ENCODE results near the gene CSNK2B.

The CSNK2B gene

GRCh38 chr6:31665501-31666336 lies at the start of gene CSNK2B:
CSNK2B (plus strand) TSS chr6:31666080; CDS start chr6:31666832, 752 bp downstream.
- DNase-seq (ENCODE audit: low read depth) = peak; percentile 96

DNA sequence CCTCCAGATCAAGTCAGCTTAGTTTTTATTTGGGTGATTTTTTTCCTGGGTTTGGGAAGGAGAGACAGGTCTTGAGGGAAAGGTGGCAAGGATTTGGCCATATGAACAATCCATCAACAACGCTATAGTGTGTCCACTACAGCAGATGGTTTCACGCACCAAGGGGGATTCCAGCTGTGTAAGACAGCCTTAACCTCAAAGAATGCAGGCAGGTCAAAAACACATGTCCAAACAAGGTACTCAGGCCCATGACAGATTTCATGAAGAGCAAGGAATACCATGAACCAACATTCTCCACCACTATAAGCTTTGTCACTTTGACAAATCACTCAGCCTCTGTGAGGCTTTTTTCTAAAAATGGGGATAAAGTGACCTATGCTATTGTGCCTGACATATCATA lies 48.9 kb upstream of the CSNK2B start:
- DNase-seq (ENCODE audit: low read depth) = no peak

GRCh38 chr6:31619805-31620585 lies 45.9 kb upstream of the CSNK2B start:
- DNase-seq (ENCODE audit: low read depth) = peak; percentile 99

DNA sequence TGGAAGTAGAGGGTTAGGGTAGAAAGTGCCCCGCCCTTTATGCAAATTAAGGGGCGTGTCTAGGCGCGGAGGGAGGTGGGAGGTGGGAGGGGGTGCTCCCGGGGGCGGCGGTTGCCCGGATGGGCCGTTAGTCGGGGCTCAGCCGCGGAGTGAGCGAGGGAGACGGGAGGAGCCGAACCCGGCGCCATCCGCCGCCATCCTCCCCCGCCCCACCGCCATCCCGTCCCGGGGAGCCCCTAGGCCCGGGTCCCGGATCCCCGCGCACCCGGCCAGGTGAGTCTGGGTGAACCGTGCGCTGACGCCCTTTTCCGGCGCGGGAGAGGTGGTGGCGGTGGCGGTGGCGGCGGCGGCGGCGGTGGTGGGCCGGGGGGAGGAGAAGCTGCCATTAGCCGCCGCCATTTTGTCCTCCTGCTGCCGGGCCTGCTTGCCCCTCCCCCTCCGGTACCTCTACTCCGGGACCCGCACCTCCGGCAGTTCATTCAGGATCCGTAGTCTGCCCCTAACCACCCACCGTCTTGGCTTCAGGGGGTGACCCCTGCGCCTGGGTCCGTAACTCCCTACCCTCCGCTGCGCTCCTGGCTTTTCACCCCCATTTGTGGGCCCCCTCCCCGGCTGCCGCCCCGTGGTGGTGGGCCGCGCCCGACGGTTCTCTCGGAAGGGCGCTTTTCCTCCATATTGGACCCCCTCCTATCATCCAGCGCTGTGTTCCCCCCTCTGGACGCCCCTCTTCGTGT lies 45.1 kb upstream of the CSNK2B start, which contains the start of gene PRRC2A:
PRRC2A (plus strand) TSS at position 130 of the 734 bp plus-strand sequence. CDS start 2,075 bp downstream, outside the sequence.
- peak; percentile 41 for DNase-seq (ENCODE audit: low read depth)

DNA sequence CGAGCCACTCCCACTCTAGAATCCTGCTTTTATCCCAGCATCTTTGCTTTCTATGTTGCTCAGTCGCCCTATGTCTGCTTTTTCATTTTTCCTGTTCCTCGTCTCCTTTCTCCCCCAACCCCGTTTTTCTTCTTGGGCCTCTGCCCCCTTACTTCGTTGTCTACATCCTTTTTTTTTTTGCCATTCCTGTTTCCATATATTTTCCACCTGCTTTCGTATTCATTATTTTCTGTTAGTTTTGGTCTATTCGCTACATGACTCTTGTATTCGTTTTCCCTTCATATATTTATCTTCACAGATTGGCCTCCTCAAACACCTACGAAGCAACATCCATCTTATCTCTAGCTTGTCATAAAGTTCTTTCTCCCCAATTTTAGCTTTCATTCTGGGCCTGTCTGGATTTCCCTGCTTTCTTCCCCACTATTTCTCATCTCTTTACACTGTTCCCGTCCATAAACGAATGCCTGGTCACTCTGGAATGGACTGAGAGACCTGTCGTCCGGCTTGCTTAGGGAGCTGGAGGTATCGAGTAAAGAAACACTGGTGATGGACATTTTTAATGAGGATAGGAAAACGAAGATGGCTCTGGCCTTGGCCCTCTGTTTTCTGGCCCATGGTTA lies 44.5 kb upstream of the CSNK2B start:
- no peak for DNase-seq (ENCODE audit: low read depth)

DNA sequence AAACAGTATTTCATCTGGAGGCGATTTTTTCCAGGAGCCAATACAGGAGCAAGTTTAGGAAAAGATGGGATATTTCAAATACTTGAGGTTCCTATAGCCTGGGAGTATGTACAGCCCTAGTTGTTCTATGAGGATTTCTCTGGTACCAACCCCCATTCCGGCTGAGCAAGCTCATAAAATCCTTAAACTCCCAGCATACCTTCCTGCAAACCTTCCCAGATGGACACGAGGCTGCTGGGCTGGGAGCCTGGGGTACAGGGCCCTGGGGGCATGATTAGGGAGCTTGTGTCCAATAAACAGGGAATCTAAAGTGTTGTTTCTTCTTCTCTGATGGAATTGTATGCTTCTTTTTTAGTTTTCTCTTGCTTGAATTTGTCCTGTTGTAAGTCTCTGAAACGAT lies 43.9 kb upstream of the CSNK2B start:
- no peak for DNase-seq (ENCODE audit: low read depth)

DNA sequence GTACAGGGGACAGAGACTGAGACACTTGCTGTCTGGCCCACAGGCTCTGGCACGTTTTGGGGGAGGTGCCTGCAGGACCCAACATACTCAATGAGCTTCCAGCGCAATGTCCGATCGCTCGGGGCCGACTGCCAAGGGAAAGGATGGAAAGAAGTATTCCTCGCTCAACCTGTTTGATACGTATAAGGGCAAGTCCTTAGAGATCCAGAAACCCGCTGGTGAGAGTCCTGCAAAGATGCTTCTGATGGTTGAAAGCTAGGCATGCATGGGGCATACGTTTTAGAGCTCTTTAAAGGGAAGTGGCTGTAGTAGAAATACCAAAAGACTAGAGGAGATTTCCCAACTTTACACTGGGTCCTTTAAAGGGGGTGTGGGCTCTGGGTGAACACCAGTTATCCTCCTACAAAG lies 43.2 kb upstream of the CSNK2B start:
- no peak for DNase-seq (ENCODE audit: low read depth)

DNA sequence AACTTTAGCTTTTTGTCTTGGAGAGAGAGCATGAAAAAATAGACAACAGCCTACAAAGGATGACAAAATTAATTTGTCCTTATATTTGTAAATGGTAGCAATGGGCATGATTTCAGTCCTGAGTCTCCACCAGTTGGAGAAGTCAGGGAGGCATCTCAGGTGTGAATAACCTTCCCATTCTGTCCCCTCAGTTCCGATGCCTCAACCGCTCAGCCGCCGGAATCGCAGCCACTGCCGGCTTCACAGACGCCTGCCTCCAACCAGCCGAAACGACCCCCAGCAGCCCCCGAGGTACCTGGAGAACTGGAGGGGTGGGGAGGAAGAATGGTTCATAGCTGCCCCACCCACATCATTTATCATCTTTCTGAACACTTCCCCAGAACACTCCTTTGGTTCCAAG lies 41.8 kb upstream of the CSNK2B start:
- no peak for DNase-seq (ENCODE audit: low read depth)

- DNase-seq (ENCODE audit: low read depth) = no peak
These were observed 38.9 kb upstream of the CSNK2B start for GRCh38 chr6:31626952-31627351.

DNA sequence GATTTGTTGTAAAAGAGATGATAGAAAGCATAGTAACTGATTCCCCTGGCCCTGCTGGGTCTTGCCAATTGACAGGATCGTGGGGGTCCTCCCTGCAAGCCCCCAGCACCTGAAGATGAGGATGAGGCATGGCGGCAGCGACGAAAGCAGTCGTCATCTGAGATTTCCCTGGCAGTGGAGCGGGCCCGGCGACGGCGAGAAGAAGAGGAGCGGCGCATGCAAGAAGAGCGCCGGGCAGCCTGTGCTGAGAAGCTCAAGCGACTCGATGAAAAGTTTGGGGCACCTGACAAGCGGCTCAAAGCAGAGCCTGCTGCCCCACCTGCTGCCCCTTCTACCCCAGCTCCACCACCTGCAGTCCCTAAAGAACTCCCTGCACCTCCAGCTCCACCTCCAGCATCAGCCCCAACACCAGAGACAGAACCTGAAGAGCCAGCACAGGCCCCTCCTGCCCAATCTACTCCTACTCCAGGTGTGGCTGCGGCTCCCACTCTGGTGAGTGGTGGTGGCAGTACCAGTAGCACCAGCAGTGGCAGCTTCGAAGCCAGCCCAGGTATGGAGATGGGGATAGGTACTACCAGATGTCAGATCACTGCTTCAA lies 38.1 kb upstream of the CSNK2B start:
- no peak for DNase-seq (ENCODE audit: low read depth)

GRCh38 chr6:31629014-31629413 lies 36.9 kb upstream of the CSNK2B start:
- no peak for DNase-seq (ENCODE audit: low read depth)

GRCh38 chr6:31630177-31630934 lies 35.5 kb upstream of the CSNK2B start:
- DNase-seq (ENCODE audit: low read depth) = no peak

DNA sequence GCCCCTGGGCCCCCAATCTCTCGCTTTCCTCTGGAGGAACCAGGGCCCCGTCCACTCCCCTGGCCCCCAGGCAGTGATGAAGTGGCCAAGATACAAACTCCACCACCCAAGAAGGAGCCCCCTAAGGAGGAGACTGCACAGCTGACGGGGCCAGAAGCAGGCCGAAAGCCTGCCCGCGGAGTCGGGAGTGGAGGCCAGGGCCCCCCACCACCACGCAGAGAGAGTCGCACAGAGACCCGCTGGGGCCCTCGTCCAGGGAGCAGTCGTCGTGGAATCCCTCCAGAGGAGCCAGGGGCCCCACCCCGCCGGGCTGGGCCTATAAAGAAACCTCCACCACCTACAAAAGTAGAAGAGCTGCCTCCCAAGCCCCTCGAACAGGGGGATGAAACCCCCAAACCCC lies 34.7 kb upstream of the CSNK2B start:
- no peak for DNase-seq (ENCODE audit: low read depth)

DNA sequence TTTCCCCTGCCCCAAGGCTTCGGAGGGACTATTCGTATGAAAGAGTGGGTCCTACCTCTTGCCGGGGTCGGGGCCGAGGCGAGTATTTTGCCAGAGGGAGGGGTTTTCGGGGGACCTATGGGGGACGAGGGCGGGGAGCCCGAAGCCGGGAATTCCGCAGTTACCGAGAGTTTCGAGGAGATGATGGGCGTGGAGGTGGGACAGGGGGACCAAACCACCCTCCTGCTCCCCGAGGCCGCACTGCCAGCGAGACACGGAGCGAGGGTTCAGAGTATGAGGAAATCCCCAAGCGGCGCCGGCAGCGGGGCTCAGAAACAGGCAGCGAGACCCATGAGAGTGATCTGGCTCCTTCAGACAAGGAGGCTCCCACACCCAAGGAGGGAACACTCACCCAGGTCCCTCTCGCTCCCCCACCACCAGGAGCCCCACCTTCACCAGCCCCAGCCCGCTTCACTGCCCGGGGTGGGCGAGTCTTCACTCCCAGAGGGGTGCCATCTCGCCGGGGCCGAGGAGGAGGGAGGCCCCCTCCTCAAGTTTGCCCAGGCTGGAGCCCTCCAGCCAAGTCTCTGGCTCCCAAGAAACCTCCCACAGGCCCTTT lies 34.1 kb upstream of the CSNK2B start:
- no peak for DNase-seq (ENCODE audit: low read depth)

DNA sequence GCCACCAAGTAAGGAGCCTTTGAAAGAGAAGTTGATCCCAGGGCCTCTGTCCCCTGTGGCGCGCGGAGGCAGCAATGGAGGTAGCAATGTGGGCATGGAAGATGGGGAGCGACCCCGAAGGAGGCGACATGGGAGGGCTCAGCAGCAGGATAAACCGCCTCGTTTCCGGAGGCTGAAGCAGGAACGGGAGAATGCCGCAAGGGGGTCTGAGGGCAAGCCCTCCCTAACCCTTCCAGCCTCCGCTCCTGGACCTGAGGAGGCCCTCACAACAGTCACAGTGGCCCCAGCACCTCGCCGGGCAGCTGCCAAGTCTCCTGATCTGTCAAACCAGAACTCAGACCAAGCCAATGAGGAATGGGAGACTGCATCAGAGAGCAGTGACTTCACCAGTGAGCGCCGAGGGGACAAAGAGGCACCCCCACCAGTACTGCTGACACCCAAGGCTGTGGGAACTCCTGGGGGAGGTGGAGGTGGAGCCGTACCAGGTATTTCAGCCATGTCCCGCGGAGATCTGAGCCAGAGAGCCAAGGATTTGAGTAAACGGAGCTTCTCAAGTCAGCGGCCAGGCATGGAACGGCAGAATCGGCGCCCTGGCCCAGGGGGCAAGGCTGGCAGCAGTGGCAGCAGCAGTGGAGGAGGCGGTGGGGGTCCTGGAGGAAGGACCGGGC lies 33.5 kb upstream of the CSNK2B start:
- no peak for DNase-seq (ENCODE audit: low read depth)

GRCh38 chr6:31633447-31633846 lies 32.4 kb upstream of the CSNK2B start:
- no peak for DNase-seq (ENCODE audit: low read depth)

- no peak for DNase-seq (ENCODE audit: low read depth)
These were observed 31.7 kb upstream of the CSNK2B start for GRCh38 chr6:31634131-31634530.

- DNase-seq (ENCODE audit: low read depth) = no peak
These were observed 30.8 kb upstream of the CSNK2B start for GRCh38 chr6:31634969-31635575.

Data from fibroblast of the conjunctiva (primary cell).